HG03442 (cell line): Measurements from ENCODE around the gene NRDE2.

Source experiments
- ATAC-seq: cut with Tn5 transposase; IDR thresholded peaks from one replicate; pipeline ENCODE4 v1.9.1; 2021; ENCODE audit warnings: mild to moderate bottlenecking, moderate library complexity; ENCODE audit not compliant: unreplicated experiment

NRDE2 gene

GRCh38 chr14:90297876-90298629 is 33.7 kb downstream of the NRDE2 start:
- no peak for ATAC-seq

DNA sequence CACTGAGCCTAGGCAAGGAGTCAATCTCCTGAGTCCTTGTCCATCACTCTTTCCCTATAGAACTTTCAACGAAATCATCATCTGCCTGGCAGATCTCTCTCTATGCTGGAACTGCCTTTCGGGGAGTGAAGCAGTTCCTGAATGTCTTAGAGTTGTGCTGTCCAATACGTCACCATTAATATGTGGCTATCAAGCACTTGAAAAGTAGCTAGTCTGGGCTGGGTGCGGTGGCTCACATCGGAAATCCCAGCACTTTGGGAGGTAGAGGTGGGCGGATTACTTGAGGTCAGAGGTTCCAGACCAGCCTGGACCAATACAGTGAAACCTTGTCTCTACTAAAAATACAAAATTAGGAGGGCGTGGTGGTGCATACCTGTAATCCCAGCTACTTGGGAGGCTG is 35.1 kb downstream of the NRDE2 start:
- ATAC-seq: no peak

GRCh38 chr14:90295870-90296516 is 35.7 kb downstream of the NRDE2 start:
- no peak for ATAC-seq

DNA sequence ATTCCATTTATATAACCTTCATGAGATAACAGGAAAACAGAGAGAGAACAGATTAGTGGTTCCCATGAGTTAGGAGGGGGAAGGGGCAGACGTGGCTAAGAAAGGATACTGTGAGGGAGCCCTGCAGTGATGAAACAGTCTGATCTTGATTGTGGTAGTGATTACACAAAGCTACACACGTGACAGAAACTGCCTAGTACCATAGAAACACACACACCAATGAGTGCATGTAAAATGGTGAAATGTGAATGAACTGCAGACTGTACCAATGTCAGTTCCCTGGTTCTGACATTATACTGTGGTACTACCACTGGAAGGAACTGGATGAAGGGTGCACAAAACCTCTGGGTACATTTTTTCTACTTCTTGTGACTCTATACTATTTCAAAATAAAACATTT is 36.9 kb downstream of the NRDE2 start:
- no peak for ATAC-seq

- ATAC-seq: no peak
These were observed 37.7 kb downstream of the NRDE2 start for GRCh38 chr14:90293766-90294730.

GRCh38 chr14:90291699-90292098 is 40.0 kb downstream of the NRDE2 start:
- ATAC-seq: no peak

GRCh38 chr14:90290337-90291011 is 41.3 kb downstream of the NRDE2 start:
- no peak for ATAC-seq

DNA sequence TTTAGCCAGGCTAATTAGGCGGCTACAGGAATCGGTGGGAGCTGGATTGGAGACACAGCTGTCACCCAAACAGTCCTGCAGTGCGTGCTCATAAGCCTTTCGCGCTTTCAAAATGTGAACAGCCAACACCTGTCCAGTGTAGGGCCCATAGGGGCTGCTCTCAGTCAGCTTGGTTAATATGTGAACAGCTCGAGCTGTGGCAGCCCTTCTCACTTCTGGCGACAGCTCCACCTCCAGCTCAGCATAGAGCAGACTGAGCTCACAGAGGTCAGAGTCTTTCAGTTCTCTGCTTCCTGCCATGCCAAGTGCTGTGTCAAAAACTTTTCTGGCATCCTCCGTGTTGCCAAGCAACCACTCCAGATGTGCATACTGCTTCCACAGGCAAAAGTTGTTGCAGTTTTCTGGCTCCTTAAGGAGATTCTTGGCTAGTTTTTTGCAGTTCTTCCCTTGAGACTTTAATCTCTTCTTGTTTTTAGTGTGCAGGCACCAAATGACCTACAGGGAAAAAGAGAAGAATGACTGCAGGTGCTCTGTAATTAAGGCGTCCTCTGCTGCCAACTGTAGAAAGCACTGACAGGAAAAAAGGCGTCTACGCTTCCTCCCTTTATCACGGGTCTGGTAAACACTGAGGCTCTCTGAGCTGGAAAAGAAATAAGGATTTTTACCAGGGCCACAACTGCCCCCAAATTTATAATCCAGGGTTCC is 42.9 kb downstream of the NRDE2 start:
- no peak for ATAC-seq

- ATAC-seq: no peak
These were observed 44.0 kb downstream of the NRDE2 start for GRCh38 chr14:90287791-90288190.

DNA sequence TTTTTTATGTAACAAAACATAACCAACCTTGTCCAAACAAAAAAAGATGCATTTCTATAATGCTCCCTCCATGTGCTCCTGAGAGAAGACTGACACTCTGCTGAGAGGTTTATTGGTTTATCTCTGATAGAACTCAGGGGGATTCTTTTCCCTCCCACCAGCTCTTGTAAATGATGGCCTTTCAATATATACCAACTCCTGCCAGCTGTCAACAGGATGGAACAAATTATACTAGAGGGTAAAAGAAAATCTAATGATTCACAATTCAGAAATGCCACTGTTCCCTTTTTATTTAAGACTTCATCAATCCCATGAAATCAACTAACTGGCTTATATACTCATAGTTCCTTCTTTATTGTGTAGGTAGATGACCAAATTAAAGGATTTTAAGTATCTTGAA is 50.0 kb downstream of the NRDE2 start:
- ATAC-seq: no peak

- ATAC-seq: no peak
These were observed 50.5 kb downstream of the NRDE2 start for GRCh38 chr14:90281261-90281660.

DNA sequence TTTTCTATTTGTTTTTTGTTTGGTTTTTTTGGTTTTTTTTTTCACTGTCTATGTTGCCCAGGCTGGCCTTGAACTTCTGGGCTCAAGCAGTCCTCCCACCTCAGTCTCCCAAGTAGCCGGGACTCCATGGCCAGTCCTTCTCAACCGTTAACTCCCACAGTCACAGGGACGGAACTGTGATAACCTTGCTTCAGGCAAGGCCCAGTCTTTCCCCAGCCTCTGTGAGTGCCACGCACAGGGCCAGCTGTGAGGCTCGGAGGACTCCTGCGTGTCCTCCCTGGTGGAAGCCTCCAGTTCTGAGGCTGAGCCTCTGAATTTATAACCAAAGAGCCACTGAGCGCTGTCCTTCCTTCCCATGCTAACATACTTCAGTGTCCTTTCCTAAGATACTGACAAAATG is 51.6 kb downstream of the NRDE2 start:
- no peak for ATAC-seq

DNA sequence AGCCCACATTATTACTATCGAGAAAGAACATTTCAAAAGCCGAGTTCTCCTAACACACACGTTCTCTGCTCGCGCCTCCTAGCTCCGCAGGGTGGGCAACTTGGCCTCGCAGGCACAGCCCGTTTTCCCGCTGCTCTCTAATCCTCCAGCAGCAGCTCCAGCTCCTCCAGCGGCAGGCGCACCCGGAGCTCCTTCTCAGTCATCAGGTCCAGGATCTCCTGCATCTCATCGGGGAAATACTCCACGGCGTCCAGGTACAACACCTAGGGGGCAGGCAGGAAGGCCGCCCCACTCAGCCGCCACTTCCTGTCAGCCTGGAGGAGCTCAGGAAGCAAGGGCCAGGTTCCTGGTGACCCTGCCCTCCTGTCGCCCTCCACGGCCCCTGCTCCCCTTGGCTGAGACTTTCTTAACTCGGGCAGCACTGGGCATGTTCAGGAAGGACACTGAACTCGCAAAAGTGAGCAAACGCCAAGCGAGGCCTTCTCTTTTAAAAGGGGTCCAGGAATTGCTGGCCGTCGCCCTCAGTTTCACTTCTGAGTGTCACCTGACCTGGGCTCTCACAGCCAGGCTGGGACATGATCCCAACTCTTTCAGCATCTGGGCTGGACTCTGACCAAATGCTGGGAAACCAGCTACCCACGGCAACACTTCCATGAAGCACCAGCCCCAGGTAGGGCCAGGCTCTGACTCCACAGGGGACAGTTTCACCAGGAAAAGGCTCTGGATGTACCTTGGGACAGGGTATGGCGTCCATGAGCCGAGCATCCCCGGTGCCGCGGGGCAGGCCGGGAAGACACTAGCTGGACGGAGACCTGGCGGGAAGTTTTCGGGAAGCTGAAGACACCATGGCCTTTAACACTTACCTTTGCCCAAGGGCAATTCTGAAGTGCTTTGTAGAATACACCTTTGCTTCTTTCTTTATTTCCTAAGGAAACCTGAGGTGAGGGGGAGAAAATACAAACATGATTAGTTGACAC is 53.3 kb downstream of the NRDE2 start:
- no peak for ATAC-seq

- ATAC-seq: no peak
These were observed 54.1 kb downstream of the NRDE2 start for GRCh38 chr14:90277581-90278198.

DNA sequence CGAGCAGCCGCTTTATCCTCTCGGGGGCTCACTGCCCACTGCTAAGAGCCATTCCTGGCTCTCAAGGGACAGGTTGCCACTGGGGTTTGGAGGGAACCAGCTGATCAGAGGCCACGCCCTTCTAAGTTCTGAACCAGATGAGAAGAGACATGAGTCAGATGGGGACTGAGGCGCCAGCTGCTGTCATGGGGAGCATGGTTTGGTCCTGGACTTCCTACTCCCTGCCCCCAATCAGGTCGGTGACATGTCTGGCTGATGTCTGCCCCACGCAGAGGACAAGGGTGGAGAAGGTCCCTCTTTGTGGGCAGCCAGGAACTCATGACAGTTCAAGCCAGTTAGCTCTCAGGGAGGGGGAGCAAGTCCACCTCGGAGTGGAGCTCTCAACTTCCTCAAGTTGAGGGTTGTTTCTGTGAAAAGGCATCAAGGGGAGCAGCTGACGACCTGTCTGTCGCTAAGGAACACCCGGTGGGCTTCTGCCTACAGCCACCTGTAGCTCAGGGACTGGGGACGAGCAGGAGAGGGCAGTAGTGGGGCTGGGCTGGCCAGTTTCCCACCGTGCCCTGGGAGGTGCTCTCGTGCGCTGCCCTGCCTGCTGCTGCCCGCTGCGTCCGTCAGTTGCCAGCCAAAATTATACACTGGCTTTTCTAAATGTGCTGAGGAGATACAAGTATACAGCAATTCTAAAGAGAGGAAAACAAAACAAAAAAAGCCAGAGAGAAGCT is 54.9 kb downstream of the NRDE2 start:
- no peak for ATAC-seq

- no peak for ATAC-seq
These were observed 55.9 kb downstream of the NRDE2 start for GRCh38 chr14:90275820-90276219.

- no peak for ATAC-seq
These were observed 56.3 kb downstream of the NRDE2 start for GRCh38 chr14:90275458-90275814.

DNA sequence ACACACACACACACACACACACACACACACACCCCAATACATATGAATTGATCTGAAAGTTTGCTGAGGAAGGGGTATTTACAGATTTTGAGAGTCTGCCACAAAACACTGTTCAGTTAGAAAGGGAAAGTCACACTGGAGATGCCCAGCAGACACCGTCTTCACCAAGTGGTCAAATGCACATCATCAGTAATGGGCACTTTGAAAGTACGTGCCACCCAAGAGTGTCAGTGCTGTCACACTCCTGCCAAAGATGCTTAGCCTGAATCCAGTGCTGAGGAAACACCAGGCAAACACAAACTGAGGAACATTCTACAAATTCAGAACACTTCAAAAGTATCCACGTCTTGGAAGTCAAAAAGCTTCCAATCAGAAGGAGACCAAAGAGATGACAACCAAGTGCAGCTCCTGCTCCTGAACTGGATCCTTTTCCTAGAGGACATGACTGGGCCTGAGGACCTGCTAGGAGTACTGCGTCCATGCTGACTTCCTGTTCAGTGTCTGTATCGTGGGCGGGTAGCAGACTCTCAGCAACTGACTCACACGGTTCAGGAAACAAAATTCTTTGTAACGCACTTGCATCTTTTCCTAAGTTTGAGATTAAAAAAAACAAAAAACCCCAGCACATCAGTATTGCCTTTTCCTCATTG is 56.8 kb downstream of the NRDE2 start:
- no peak for ATAC-seq
